ENCODE results near the gene DLG2.

DNA sequence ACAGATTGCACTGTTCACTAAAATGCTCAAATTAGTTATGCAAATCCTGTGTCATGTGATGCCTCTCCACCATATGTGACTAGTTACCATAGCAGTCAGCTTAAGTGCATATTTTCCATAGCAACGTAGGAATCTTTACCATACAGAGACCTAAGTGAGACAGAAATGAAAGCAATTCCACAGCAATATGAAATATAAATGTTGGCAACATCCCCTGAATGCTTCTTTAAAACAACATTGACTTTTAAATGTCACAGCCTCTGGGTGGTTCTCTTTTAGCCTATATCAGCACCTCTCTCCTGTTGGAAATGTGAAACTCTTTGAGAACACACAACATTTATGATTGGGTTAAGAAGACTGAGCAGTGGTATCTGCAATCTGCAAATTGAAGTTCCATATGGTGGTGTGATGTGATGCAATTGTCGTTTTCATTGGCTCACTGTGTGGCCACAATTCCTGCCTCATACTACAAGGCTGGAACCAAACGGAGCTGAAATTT is 814.6 kb downstream of the DLG2 start:
- TF ChIP-seq SP2 (IDR thresholded peaks at IDR 0.05; ENCODE audit: extremely low read depth, low read depth, low read length, poor library complexity, severe bottlenecking): no peak
- TF ChIP-seq CTCF (IDR thresholded peaks at IDR 0.05 in 2 of 3, conservative IDR thresholded peaks at IDR 0.05 in 1 of 3; ENCODE audit: insufficient read depth in 2 of 3, low read depth in 1 of 3, low read length in 3 of 3): no peak
- TF ChIP-seq CHD2 (IDR thresholded peaks at IDR 0.05; ENCODE audit: low read depth, low read length): no peak
- no peak for TF ChIP-seq CBX5 (IDR thresholded peaks at IDR 0.05; ENCODE audit: borderline replicate concordance, low read depth)
- TF ChIP-seq, protein P1, sequence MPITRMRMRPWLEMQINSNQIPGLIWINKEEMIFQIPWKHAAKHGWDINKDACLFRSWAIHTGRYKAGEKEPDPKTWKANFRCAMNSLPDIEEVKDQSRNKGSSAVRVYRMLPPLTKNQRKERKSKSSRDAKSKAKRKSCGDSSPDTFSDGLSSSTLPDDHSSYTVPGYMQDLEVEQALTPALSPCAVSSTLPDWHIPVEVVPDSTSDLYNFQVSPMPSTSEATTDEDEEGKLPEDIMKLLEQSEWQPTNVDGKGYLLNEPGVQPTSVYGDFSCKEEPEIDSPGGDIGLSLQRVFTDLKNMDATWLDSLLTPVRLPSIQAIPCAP (CRISPR knock-in tag; IDR thresholded peaks at IDR 0.05; ENCODE audit: borderline replicate concordance): no peak
- TF ChIP-seq SPI1 (IDR thresholded peaks at IDR 0.05; ENCODE audit: borderline replicate concordance, low read depth, low read length): no peak
- no peak for TF ChIP-seq POLR2A (conservative IDR thresholded peaks at IDR 0.05)
- TF ChIP-seq CEBPB (tag; IDR thresholded peaks at IDR 0.05): no peak

Data from K562 (cell line).